Ovary (tissue), 9 donors: ENCODE data around the gene TMCO2. TPM values are rescaled to one million over a fixed set of nuclear protein-coding genes. Genes with fewer than 3 reads are reported as not detected.
"Not testable (repeated sequence)": the region's sequence is repeated elsewhere in the genome, so short reads cannot be mapped to it uniquely, and the experiment has no call there.

Experiments
- DNase-seq, 5 donors: peaks; one replicate each; pipeline ENCODE4 v3.0.0-alpha.2; 2019 to 2020
- H3K27ac ChIP-seq, 2 donors: fragments of 200-600 bp; one replicate each; pipeline versions ENCODE4 v1.5.1 to v1.8.0; 2019 to 2022
- H3K27me3 ChIP-seq: fragments of 200-600 bp; one replicate; pipeline ENCODE4 v1.8.0; 2022
- H3K36me3 ChIP-seq: fragments of 200-600 bp; sonication (generic); one replicate; pipeline ENCODE4 v1.5.1; 2019
- H3K4me1 ChIP-seq: one replicate; pipeline ENCODE4 v1.8.1; 2013; ENCODE audit warnings: mild to moderate bottlenecking, moderate library complexity; ENCODE audit not compliant: insufficient read depth
- H3K4me3 ChIP-seq: fragments of 200-600 bp; sonication (generic); one replicate; pipeline ENCODE4 v1.5.1; 2017
- H3K9me3 ChIP-seq, 2 donors: fragments of 200-600 bp in 1 of 2; sonication (generic) in 1 of 2; one replicate each; pipeline versions ENCODE4 v1.5.1 to v1.8.1; 2013 to 2019; ENCODE audit warnings: mild to moderate bottlenecking in 1 of 2, moderate library complexity in 1 of 2
- CTCF ChIP-seq, 3 donors: fragments of 450-650 bp in 2 of 3; fragments of 200-600 bp in 1 of 3; IDR thresholded peaks; one replicate each; pipeline versions ENCODE4 v1.5.1 to v1.8.0; 2016 to 2022; ENCODE audit warnings: antibody characterized with exemption in 3 of 3, mild to moderate bottlenecking in 1 of 3
- EP300 ChIP-seq: sonication (generic); formaldehyde crosslinking; IDR thresholded peaks from one replicate; pipeline ENCODE4 v1.6.1; 2017; ENCODE audit warnings: antibody characterized with exemption
- POLR2A ChIP-seq: fragments of 450-650 bp; IDR thresholded peaks from one replicate; pipeline ENCODE4 v1.6.1; 2017; ENCODE audit warnings: antibody characterized with exemption, mild to moderate bottlenecking, moderate library complexity
- WGBS, 3 donors: extraction: QIAGEN DNeasy Blood & Tissue Kit in 1 of 3; methylation state at CpG; one replicate each; pipeline versions ENCODE4 v1.1.5 to v1.1.7; 2013 to 2017; 5-methylcytosine and 5-hydroxymethylcytosine counted together
- intact Hi-C, 4 donors: fragments of 100-400 bp; cut with DNase I; formaldehyde crosslinking; loops; one replicate each; pipeline versions ENCODE4 v1.11.0 to v1.15.1; 2022 to 2023
- polyA plus RNA-seq, 2 donors: library from polyadenylated mRNA; stranded (reverse); fragments of 200-250 nt in 1 of 2; fragments of 350-450 nt in 1 of 2; fragmentation: Illumina TruSeq in 1 of 2; extraction: RNeasy Lipid Tissue Mini Kit (QIAGEN cat#74804) in 1 of 2; gene quantifications; one replicate each; pipeline ENCODE4 v1.2.3, GENCODE V29; 2013 to 2014
- total RNA-seq, 7 donors: library from RNA; depleted of rRNA in 2 of 7; stranded (reverse); fragments of >200 nt in 2 of 7; fragmentation: NEBNext Ultra II Directional in 3 of 7; extraction: Animal tissue kit (Norgen Biotek cat#: 25700) in 3 of 7; gene quantifications; one replicate each; pipeline versions ENCODE4 v1.1.0 to v1.2.4, GENCODE V29; 2016 to 2023
- donor health status: DM: no; HTN: no; CAD: no; lungs with moderate emphysema.
- donor health status: DM: no; HTN: no; CAD: no.
- donor health status: Bipolar disorder and iron deficiency.
- donor health status: DM: yes; HTN: yes; CAD: no.
- donor health status: DM: no; HTN: no; CAD: no.
- donor health status: DM: yes; HTN: yes; CAD: no.

Gene TMCO2
- total and polyA plus RNA-seq, 9 donors, result not detected

GRCh38 chr1:40218333-40218732 is 29.4 kb upstream of the TMCO2 start:
- intact Hi-C loops, result no loop called here
- DNase-seq, result no peak
- Histone ChIP-seq H3K9me3 (no peaks in the 10 kb centered on the region), H3K27me3 (no peaks in the 10 kb centered on the region), H3K4me3 (no peak overlapping the region), H3K36me3 (no peaks in the 10 kb centered on the region), H3K27ac (no peak overlapping the region), H3K4me1 (no peaks in the 10 kb centered on the region)
- no peak for TF ChIP-seq POLR2A
- no peak for TF ChIP-seq EP300
- TF ChIP-seq CTCF (IDR thresholded peaks at IDR 0.05), result no peak
- WGBS, 3 donors, result 94 to 96% (median 94%) methylated on average over 5 of the region's 5 CpGs

- H3K27me3 ChIP-seq, H3K27ac ChIP-seq, H3K4me3 ChIP-seq, H3K36me3 ChIP-seq, DNase-seq, intact Hi-C loops, H3K4me1 ChIP-seq, H3K9me3 ChIP-seq: not testable (repeated sequence)
- WGBS, 3 donors, result 94 to 96% (median 95%) methylated on average over 18 of the region's 18 CpGs
These were observed 26.2 kb upstream of the TMCO2 start for GRCh38 chr1:40221471-40221905.

- 89 to 90% (median 90%) methylated on average over 3 of the region's 3 CpGs for WGBS, 3 donors
- no peak for DNase-seq
- no peaks in the 10 kb centered on the region for H3K4me1 ChIP-seq
These were observed 25.6 kb upstream of the TMCO2 start for GRCh38 chr1:40221977-40222772.

GRCh38 chr1:40224040-40224439 is 23.7 kb upstream of the TMCO2 start:
- H3K9me3 ChIP-seq, result no peaks in the 10 kb centered on the region
- TF ChIP-seq EP300, result no peak
- no peak for TF ChIP-seq CTCF (IDR thresholded peaks at IDR 0.05)
- no peak for TF ChIP-seq POLR2A
- H3K4me3 ChIP-seq, result no peak overlapping the region
- H3K27me3 ChIP-seq, result no peaks in the 10 kb centered on the region
- intact Hi-C loops, result no loop called here
- DNase-seq, result no peak
- 92 to 96% (median 93%) methylated on average over 6 of the region's 6 CpGs for WGBS, 3 donors
- no peaks in the 10 kb centered on the region for H3K36me3 ChIP-seq
- no peak overlapping the region for H3K27ac ChIP-seq
- no peaks in the 10 kb centered on the region for H3K4me1 ChIP-seq

More at GRCh38 chr1:40221977-40222772, 25.6 kb upstream of the TMCO2 start:
- no peak for TF ChIP-seq POLR2A
- no peak for TF ChIP-seq CTCF (IDR thresholded peaks at IDR 0.05)
- TF ChIP-seq EP300, result no peak
- no peaks in the 10 kb centered on the region for H3K9me3 ChIP-seq
- H3K36me3 ChIP-seq, result no peaks in the 10 kb centered on the region
- no peak overlapping the region for H3K27ac ChIP-seq
- intact Hi-C loops, result no loop called here
- no peak overlapping the region for H3K4me3 ChIP-seq
- no peaks in the 10 kb centered on the region for H3K27me3 ChIP-seq

GRCh38 chr1:40226192-40226591 is 21.5 kb upstream of the TMCO2 start:
- Histone ChIP-seq H3K4me3 (no peak overlapping the region), H3K27me3 (no peaks in the 10 kb centered on the region), H3K9me3 (no peaks in the 10 kb centered on the region), H3K27ac (no peak overlapping the region), H3K4me1 (no peaks in the 10 kb centered on the region), H3K36me3 (no peaks in the 10 kb centered on the region)
- no peak for TF ChIP-seq CTCF (IDR thresholded peaks at IDR 0.05)
- no peak for TF ChIP-seq POLR2A
- no peak for TF ChIP-seq EP300
- WGBS, 3 donors, result 91 to 95% (median 91%) methylated on average over 3 of the region's 3 CpGs
- DNase-seq, result no peak
- intact Hi-C loops, result no loop called here
